Upper lobe of left lung (tissue), 4 donors: ENCODE data around the gene TMEM164.

Experiments used
- POLR2A ChIP-seq, 4 donors: fragments of 450-650 bp; IDR thresholded peaks; one replicate each; pipeline ENCODE4 v1.5.1; 2016 to 2017; ENCODE audit warnings: antibody characterized with exemption in 4 of 4, mild to moderate bottlenecking in 2 of 4
- POLR2AphosphoS5 ChIP-seq, 2 donors: sonication (generic); formaldehyde crosslinking; IDR thresholded peaks; one replicate each; pipeline ENCODE4 v1.5.1; 2017; ENCODE audit warnings: antibody characterized with exemption in 2 of 2

DNA sequence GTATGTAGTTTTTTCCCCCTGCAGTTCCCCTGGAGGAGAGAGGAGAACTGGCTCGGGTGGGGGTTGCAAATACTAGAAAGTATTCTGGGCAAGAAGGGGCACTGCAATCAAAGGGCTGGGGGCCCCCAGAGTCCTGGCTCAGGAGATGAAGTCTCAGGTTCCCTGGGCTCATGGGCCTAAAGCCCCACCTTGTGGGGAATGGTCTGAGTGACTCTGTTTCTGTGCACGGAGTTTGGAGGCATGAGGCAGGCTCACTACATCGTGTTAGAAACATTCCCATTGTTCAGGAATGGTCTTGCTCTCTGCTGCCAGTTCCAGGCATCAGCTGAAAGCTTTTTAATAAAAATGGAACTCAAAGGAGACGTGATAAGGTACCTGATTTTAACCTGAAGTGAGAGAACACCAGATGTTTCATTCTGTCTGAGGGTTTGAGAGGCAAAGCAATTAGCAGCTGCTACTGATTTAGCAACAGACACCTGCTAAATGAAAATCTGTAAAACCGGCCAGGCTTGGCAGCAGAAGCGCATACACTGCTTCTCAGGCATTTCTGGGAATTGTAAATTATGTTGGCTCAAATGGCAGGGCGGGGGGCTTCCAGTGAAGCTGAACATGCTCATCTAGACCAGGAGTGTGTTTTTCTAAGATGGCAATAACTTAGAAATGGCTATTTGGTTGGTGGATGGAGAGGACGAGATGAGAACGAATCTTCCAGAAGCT, 122.7 kb downstream of the TMEM164 start:
- TF ChIP-seq POLR2A (IDR thresholded peaks at IDR 0.05) (no peak), POLR2AphosphoS5 (IDR thresholded peaks at IDR 0.05) (no peak)
